GM21423 (cell line): ENCODE data around the gene ABCA4.
"Not testable (repeated sequence)": the region's sequence is repeated elsewhere in the genome, so short reads cannot be mapped to it uniquely, and the experiment has no call there.

ENCODE experiments used
- ATAC-seq: cut with Tn5 transposase; IDR thresholded peaks from one replicate; pipeline ENCODE4 v1.9.1; 2021; ENCODE audit warnings: mild to moderate bottlenecking, moderate library complexity; ENCODE audit not compliant: unreplicated experiment

Gene ABCA4

DNA sequence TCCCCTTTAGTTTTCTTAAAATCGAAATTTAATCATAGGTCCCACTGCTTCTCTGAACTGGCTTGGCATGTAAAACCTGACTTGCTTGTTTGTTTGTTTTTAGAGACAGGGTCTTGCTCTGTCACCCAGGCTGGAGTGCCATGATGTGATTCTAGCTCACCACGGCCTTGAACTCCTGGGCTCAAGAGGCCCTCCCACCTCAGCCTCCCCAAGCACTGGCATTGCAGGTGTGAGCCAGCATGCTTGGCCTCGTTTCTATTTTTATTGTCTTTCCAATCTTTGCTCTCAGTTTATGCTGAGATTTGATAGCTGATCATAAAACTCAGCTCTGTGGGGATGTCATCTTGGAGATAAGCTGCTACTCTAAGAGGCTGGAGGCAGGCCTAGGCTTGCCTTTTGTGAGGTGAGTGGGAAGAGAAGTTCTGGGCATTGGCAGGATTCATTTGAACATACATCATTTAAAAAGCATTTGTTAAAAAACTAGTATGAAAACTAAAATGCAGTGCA, 160.3 kb downstream of the ABCA4 start:
- no peak for ATAC-seq

DNA sequence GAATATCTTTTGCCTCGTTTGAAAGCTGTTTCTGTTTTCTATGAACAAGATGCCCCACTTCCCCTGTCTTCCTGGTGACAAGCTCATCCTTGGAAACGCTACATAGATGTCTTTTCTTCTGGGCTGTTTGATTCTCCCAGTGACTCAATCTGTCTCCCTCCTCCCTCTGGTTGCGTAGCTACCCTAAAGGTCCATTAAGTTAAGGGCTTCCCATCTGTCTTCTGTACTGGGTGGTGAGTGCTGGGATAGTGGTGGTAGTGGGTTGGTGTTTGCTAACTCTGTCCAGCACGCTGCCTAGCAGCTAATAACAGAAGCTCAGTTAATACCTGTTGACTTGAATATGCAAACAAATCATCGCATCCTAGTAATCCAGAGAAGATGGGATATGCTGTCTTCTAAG, 161.5 kb downstream of the ABCA4 start:
- ATAC-seq: no peak

DNA sequence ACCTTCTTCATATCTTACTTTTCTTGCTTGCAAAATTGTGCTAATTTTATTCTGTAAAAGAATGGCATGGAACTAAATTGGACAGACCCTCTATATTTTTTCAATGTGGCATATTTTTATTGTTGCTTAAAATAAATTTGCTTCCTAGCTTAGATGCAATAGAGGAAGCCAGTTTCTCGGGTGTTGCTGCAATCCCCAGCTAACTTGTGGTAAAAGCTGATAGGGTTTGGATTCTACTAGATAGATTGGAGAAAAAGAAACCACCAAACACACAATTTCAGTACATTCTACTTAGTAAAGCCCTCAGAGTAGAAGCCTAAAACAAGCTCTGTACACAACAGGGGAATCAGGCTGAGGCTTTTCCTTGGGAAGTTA, 162.2 kb downstream of the ABCA4 start:
- no peak for ATAC-seq

DNA sequence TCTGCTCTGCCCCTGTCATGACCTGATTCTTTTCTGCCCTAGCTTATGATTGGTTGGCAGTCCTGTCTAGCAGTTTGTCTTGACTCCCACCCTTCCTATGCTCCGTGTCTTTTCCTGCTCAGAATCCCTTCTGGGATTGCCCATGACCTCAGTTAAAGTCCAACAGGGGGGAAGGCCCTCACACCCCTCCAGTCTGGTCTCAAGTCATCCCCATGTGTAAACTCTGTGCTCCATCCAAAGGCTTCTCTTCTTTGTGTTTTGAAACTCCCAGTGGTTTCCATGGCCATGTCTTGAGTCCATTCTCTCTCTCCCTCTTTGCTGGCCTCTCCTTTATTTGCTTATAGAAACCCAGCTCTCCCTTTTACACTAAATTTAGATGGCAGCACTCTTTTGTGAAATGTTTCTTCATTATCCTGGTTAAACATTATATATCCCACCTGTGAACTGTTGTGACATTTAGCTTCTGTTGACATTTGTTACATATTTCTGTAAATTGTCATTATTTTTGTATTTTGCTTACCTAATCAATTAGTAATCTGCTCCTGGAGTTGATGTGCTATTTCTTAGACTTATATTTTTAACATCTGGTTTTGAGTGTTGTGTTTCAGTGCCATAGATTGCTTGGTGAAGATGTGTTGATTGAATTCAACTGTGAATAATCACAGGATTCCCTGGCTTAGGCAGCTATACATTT, 162.8 kb downstream of the ABCA4 start:
- ATAC-seq: no peak

DNA sequence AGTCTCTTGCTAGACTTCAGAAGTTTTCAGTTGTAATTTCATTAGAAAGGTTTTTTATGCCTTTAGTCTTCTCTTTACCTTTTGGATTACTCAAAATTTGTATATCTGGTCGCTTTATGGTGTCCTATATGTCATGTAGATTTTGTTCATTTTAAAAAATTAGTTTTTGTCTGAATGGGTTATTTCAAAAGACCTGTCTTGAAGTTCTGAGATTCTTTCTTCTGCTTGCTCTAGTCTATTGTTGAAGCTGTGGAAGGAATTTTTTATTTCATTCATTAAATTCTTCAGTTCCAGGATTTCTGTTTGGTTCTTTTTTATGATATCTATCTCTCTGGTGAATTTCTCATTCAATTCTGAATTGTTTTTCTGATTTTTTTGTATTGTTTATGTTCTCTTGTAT, 165.2 kb downstream of the ABCA4 start:
- ATAC-seq: no peak

DNA sequence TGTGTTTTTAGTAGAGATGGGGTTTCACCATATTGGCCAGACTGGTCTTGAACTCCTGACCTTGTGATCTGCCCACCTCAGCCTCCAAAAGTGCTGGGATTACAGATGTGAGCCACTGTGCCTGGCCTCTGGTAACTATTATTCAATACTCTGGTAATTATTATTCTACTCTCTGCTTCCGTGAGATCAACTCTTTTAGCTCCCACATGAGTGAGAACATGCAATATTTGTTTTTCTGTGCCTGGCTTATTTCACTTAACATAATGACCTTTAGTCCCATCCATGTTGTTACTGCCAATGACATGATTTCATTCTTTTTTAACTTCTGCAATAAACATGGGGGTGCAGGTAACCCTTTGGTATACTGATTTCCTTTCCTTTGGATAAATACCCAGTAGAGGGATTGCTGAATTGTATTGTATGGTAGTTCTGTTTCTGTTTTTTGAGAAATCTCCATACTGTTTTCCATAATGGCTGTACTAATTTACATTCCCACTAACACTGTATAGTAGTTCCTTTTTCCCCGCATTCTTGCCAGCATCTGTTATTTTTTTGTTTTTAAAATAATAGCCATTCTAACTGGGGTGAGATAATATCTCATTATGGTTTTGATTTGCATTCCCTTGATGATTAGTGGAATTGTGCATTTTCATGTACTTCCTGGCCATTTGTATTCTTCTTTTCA, 173.8 kb downstream of the ABCA4 start:
- ATAC-seq: not testable (repeated sequence)
